ENCODE data around the gene CRLF1.

- TF ChIP-seq CTCF (conservative IDR thresholded peaks at IDR 0.05 in 1 of 2, IDR thresholded peaks at IDR 0.05 in 1 of 2; ENCODE audit: extremely low read depth in 1 of 2, insufficient read depth in 1 of 2, low read depth in 1 of 2, low read length in 2 of 2) (no peak), EZH2 (IDR thresholded peaks at IDR 0.05; ENCODE audit: borderline replicate concordance, low read length) (no peak)
Measured at GRCh38 chr19:18633321-18633720, 26.7 kb upstream of the CRLF1 start.
